ENCODE data around the gene SLC22A1.
"Not testable (repeated sequence)": the region's sequence is repeated elsewhere in the genome, so short reads cannot be mapped to it uniquely, and the experiment has no call there.

Gene SLC22A1

DNA sequence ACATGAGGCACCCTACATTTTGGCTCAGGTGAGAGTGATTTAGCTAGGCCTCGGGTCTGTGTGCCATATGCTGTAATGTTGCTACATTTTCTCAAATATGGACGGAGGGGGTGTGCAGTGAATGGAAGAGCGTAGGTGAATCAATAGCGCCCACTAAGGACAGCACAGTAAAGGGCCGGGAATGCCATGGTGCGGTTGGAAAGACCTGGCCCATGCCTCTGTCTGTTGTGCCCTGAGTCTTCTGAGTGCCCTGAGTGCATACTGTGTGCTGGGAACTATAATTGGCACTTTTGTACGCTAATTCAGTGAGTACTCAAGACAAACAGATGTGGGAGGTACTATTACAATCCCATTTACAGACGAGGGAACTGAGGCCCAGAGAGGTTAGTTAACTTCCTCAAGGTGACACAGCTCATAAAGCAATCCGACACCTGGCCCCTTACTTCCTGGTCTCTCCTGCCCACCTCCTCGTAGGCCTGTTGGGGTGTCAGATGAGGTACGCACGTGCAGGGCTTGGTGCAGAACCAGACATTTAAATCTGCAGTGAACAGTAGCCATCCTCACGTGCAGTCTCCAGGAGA, 17.3 kb downstream of the SLC22A1 start:
- DNase-seq (ENCODE audit: low spot score): no peak

DNA sequence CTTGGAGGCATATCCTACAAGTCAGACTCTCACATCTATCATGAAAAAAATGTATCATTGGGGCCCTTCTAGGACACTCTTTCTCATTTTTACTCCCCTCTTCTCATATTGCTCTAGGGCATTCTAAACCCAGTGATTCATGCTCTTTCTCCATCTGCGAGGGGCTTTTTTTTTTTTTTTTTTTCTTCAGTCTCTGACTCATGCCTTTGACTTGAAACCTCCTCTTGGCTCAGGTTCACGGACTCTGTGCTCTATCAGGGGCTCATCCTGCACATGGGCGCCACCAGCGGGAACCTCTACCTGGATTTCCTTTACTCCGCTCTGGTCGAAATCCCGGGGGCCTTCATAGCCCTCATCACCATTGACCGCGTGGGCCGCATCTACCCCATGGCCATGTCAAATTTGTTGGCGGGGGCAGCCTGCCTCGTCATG, 17.8 kb downstream of the SLC22A1 start:
- no peak for DNase-seq (ENCODE audit: low spot score)

DNA sequence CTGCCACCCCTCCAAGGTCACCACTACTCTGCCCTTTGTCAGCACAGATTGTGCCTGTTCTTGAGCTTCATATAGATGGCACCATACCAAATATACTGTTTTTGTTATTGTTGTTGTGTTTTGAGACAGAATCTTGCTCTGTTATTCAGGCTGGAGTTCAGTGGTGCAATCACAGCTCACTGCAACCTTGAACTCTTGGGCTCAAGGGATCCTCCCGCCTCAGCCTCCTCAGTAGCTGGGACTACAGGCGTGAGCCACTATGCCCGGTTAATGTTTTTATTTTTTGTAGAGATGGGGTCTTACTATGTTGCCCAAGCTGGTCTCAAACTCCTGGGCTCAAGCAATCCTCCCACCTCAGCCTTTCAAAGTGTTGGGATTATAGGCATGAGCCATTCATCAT, 18.9 kb downstream of the SLC22A1 start:
- not testable (repeated sequence) for DNase-seq (ENCODE audit: low spot score)

DNA sequence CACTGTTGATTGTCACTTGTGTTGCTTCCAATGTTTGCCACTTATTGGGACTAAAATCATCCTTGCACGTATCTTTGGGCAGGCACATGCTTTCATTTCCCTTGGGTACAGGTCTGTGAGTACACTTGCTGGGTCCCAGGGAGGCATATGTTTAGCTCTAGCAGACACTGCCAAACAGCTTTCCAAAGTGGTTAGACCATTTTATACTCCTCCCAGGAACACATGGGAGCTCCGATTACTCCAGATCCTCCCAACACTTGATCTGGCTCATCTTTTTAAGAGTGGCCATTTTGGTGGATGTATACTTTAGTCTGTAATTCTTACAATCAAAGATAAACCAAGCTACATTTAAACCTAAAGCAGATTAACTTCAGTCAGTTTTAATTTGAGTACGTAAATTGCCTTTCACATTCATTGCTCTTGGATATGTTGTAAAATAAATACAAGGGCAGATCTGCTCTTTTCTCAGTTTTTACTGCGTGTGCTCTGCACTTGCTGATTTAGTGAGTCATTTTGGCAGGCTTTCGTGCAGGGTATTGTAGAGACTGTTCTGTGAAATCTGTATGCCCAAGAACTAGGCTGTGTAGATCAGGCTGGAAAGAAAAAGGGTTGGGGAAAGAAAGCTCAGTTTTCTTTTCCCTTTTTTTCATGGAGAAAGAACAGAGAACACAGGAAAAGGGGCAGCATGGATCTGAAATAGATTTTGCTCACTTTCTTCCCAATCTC, 19.5 kb downstream of the SLC22A1 start:
- DNase-seq (ENCODE audit: low spot score): no peak

DNA sequence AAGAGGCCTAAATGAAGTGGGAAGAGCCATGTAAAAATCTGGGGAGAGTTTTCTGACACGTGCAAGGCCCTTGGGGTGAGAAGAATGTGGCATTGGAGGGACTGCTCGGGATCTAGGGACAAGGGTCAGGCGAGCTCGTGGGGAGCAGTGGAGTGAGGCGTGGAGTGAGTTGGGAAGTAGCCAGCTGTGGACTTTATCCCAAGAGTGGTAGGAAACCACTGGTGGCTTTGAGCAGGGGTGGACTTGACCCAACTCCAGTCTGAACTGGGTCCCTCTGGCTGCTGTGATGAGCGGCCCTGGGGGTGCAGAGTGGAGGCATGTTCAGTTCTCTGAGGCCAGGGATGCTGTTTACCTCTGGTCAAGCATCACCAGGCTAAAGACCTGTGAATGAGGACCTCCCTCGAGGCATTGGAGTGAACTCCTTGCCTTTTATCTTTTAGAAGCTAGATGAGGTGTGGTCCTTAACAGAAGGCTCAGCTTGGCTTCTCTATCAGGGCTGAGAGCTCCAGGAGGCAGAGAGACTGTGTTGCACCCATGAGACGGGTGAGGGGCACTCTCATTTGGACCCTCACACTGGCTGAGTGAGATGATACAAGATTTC, 20.6 kb downstream of the SLC22A1 start:
- no peak for DNase-seq (ENCODE audit: low spot score)

DNA sequence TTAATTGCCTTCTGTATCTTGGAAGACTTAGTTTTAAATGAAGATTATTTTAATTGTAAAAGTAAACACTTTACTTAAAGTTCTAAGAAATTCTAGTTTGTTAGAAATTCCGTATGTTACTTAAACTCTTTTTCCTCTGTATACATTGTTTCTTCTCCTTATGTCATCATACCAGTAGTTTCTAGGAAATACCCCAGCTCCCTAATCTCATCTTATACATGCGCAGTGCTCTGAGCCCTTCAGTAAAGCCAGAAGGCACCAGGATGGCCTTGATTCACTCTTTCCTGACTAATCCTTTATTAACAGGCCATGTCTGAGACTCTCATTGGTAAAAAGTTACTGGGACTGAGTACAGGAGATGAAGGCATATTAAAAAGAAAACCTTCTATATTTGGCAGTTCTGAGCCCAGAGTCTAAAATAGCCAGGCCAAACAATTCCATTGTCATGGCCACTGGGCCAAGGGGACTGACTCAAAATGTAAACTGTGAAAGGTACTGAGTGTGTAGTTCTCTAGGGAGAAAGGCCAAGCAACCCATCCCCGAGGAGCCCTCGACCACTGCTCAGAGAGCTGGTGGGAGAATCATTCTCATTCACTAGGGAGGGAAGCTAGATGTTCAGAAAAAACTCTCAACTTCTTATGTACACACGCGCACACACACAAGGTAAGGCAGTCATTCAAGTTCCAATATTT, 25.0 kb downstream of the SLC22A1 start:
- no peak for DNase-seq (ENCODE audit: low spot score)

DNA sequence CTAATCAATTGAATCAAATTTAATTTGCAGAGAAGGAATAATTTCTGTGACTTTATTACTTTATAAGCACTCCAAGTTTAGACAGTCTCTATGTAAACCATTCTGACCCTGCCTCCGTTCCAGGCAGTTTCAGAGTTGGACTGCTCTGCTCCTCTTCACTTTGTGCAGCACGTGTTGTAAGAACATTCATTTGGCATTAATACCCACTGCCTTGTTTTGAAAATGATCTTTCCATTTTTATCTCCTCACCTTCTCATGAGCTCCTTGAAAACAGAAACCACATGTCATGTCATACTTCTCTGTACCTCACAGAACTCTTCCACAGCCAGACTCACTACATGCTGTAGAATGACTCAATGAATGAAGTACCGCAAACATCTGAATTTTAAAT, 25.5 kb downstream of the SLC22A1 start:
- DNase-seq (ENCODE audit: low spot score): no peak

DNA sequence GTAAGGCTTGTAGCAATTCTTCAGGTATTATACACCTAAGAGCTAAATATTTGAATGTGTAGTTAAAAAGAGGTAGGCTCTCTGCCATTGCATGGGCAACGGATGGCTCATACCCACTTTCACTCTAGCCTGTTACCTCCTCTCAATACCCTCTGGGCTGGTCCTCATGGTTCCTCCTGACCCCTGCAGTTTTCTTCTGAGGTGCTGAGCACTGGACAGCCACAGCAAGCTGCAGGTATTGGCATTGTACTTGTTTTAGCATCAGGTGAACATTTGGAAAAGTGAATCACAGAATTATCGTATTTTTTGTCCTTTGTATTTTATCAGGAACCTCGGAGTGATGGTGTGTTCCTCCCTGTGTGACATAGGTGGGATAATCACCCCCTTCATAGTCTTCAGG, 32.9 kb downstream of the SLC22A1 start:
- no peak for DNase-seq (ENCODE audit: low spot score)

DNA sequence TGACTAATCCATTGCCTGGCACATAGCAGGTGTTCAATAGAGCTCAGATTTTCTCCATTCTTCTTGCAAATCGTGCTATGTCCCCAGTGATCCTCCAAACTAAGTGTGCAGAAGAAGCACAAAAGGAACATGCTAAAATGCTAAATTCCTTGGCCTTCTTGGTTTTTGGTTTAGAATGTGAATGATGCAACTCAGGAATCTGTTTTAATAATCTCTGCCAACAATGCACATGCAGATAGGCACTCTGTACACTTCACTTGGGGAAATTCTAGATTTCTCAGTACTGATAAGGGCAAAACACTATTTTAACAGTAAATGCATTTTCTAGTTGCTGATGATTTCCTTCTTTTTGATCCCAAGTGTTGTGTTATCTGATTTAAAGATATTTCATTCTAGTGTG, 35.2 kb downstream of the SLC22A1 start:
- DNase-seq (ENCODE audit: low spot score): no peak

DNA sequence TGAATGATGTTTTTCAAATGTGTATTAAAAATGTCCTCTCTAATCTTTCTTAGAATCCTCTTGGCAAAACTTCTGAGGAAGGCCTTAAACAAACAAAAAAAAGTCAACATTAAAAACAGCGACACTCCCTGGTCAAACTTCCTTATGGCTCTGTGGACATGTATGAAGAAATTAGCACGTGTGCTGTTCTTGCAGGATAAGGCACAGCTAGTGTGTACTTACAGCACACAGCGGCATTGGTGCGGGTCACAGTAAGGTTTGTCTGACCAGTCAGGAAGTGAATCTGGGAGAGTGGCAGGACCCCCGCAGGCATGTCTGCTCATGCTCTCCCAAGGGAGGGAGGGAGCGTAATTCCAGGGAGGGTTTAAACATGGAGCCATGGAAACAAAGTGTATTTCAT, 38.8 kb downstream of the SLC22A1 start:
- no peak for DNase-seq (ENCODE audit: low spot score)

DNA sequence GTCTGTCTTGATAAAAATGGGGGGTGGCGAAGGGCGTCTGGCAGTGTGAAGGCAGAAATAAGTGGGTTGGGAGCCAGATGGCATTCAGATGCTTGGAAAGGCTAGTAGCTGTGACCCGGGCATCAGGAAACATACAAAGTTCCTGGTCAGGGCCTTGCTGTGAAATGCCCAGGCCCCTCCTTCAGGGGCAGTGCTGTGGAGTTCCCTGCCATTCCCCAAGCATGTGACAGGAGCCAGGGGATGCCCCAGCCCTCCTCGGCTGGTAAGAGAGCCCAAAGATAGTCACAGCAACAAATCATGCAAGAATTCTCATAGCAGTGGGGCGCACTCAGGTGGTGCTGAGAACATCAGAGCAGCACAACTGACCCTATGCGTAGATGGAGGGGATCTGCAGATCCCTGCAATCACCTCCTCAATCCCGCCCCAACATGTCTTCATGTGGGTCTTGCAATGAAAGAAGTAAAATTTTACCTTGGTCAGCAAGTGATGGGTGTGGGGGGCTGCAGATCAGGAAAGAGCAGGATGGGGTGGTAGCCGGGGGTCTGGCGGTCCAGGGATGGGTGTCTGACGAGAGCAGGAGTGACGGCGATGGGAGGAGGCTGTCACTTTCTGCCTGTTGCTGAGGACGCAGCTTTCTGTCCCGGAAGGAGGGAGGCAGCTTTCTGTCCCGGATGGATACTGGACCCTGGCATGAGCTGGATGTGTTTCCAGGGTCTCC, 39.5 kb downstream of the SLC22A1 start:
- DNase-seq (ENCODE audit: low spot score): no peak

DNA sequence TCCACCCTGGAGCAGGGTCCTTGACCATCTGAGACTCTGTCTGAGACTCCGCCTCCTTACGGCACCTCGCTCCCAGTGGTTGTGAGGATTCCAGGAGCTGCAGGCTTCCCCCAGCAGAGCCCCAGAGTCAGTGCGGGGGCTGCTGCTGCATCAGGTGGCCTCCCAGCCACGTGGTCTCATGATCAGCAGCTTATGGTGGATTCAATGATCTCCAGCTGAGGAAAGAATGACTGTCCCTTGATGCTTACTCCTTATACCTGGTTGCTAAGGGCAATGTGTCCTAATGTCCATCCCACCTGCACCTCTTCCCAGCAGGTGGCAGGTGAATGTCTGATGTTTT, 40.0 kb downstream of the SLC22A1 start:
- no peak for DNase-seq (ENCODE audit: low spot score)

DNA sequence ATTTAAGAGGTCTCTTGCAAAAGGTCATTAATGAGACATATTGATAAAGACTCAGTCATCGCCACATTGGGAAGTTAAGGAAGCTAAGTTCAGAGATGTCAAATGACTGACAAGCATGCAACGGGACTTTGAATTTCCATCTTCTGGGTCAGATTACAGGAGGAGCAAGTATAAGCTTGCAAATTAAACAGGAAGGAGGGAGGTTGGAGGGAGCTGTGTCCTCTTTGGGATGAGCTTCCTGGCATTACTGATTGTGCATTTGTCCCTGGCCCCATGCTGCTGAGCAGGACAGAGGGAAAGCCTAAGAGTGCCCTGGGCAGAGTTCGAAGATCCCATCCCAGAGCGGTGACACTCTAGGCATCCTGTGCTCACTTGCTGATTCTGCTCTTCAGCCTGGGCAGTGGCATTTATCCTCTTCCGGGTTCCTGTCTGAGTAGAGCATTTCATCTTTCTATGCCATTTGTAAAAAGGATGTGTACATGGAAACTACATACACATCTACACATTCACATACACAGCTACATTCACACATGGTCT, 40.5 kb downstream of the SLC22A1 start:
- no peak for DNase-seq (ENCODE audit: low spot score)

DNA sequence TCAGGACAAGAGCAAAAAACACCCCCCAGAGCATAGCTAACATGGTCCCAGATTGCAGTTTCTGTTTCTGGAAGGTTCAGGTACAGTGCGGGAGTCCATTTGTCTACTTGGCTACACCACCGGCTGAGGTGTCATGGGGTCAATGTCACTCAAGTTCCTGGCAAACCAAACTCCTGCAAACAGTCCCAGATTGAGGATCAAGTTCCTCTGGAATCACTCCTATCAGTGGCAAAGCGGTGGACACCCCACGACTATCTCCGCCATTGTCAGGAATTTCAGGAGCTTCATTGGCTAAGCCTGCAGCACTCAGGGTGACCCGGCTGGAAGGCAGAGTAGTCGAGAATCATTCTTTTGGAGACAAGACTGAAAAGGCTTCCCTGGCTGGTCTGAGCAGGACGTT, 41.8 kb downstream of the SLC22A1 start:
- no peak for DNase-seq (ENCODE audit: low spot score)

DNA sequence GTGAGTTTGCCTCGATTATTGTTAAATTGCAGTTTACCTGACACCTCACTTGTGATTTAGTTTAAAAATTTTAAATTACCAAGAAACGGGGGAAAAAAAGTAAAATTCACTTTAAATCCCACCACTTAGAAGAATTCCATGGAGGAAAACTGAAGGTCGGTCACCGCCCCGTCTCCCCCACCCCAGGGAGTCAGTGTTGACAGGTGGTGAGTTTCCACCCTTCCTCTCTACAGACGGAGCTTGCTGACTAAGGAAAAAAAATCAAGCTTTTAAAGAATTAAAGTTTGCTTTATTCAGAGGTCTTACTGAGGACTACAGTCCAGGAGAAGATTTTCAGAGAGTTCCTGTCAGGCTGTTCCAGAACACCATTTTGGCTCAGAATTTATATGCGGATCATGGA, 42.3 kb downstream of the SLC22A1 start:
- no peak for DNase-seq (ENCODE audit: low spot score)

DNA sequence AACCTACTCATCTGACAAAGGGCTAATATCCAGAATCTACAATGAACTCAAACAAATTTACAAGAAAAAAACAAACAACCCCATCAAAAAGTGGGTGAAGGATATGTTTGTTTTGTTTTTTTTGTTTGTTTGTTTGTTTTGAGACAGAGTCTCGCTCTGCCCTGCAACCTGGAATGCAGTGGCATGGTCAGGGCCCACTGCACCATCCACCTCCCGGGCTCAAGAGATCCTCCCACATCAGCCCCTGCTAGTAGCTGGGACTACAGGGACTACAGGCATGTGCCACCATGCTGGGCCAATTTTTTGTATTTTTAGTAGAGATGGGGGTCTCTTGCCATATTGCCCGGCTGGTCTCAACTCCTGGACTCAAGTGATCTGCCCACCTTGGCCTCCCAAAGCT, 44.3 kb downstream of the SLC22A1 start:
- DNase-seq (ENCODE audit: low spot score): not testable (repeated sequence)

DNA sequence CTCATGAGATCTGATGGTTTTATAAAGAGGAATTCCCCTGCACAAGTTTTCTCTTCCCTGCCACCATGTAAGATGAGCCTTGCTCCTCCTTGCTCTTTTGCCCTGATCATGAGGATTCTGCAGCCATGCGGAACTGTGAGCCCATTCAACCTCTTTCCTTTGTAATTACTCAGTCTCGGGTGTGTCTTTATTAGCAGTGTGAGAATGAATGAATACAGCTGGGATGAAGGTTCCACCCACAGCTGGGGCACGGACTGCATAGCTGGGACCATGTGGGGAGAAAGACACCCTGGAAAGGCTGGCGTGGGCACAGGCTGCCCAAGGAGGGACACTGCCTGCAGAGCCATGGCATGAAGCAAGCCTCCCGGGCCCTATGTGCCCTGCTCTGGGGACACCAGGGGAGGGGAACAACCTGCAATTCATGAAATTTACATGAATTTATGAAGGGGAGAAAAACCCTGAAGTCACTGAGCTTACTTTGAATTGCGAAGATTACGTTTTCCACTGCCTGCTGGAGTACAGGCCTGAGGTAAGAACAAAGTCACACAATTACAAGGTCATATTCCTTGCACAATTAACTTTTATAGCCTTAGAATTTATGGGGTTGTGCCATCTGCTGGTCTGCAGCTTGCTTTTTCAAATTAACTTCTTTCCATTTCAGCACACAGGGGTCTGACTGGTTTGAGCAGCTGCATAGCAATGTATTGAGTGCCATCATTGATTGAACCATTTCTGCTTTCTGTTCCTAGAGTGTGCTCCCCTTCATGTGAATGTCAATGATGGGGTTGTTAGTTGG, 46.2 kb downstream of the SLC22A1 start:
- DNase-seq (ENCODE audit: low spot score): no peak

DNA sequence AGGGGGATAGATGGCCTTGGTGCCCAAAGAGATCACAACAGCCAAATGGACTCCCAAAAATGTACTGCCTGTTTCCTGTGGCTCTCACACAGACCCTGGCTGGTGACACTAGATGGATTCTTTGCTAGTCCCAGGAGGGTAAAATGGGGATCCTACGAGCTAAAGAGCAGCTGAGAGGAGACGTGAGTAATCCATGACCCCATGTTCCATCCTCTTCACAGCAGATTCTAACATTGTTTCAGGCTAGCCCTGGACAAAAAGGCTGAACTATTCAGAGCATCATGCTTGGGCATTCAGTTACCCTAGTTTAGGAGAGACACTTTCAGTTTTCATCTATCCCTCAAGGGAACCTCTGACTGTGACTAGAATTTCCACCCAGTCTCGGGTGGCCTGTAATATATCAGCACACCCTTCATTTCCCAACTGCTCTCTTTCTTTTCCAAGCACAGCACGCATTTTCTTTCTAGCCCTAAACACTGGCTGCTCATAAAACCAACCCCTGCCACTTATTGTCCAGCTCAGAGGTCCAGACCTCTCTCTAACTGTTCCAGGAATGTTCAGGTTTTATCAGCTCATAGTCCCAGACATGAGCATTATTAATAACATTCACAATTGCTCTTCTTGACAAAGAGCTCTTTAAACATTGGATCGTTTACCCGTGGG, 48.5 kb downstream of the SLC22A1 start:
- DNase-seq (ENCODE audit: low spot score): no peak

DNA sequence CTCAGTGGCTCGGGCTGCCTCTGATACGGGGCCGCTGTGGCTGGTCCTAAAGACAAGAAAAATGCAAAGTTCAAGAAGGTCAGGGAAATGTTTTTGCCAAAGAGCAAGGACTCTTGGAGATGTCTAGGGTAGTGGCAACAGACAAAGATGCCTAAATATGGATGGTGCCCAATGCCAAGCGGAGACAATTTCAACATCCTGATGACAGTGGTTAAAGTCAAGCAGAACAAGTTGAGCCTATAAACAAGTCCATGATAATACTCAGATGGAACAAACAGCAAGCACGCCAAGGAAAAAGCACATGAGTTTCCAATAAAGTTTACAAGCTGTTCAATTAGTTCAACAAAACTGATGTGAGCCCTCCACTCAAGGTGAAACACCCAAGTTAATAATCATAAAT, 51.1 kb downstream of the SLC22A1 start:
- no peak for DNase-seq (ENCODE audit: low spot score)

DNA sequence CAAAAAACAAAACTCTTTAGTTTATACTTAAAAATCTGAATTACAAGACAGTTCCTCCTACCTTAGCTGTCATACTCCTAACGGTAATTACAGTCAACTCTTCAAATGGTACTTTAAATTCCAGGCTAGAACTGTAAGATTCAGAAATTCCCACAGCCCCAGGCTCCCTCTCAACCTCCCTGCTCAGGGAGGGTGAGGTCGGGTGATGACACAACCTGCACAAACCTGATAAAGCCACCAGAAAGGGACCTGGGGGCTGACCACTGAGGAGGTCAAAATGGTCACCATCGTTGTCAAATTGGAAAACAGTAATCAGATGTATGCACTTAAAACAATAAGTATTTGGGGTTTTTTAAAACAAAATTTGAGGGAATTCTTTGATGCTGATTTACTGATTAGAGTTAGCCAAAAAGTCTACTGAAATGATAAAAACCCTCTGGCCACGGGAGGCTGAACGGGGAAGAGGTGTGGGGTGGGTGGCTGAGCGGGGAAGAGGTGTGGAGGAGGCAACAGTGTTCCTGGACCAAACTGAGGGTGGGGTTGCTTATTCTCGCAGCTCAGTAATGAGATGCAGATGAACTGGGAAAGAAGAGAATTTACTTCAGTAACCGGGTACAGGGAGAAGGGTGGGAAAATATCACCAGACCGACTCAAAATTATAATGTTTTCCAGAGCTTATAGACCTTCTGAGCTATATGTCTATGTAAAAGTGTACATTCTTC, 52.4 kb downstream of the SLC22A1 start:
- DNase-seq (ENCODE audit: low spot score): no peak

All from CD4-positive, alpha-beta T cell treated with Interleukin-15 for 4 hours (primary cell).